Activated naive CD4-positive, alpha-beta T cell treated with anti-CD3 and anti-CD28 coated beads, Interleukin-2, amount 50 U/mL, for 72 hours (primary cell): ENCODE data around the gene H1-8. TPM values are rescaled to one million over a fixed set of nuclear protein-coding genes. Genes with fewer than 3 reads are reported as not detected.

Experiments used
- ATAC-seq, 2 donors: fragments of 150-1000 bp; cut with Tn5 transposase; 2 replicates each; pipeline ENCODE4 v1.10.0; 2021; ENCODE audit warnings: mild to moderate bottlenecking in 2 of 2, moderate library complexity in 2 of 2
- DNase-seq, 2 donors: peaks; one replicate each; pipeline ENCODE4 v3.0.0; 2021 to 2022; ENCODE audit warnings: low spot score in 2 of 2
- H3K27ac Mint-ChIP-seq, 2 donors: one replicate each; pipeline ENCODE4 v1.8.0; 2022; ENCODE audit warnings: mild to moderate bottlenecking in 2 of 2, mixed read lengths in 2 of 2
- H3K36me3 Mint-ChIP-seq, 2 donors: one replicate each; pipeline ENCODE4 v1.8.0; 2022; ENCODE audit warnings: mixed read lengths in 2 of 2
- H3K9me3 Mint-ChIP-seq, 2 donors: one replicate each; pipeline ENCODE4 v1.8.0; 2022; ENCODE audit warnings: mixed read lengths in 2 of 2
- total RNA-seq, 2 donors: library from RNA; stranded (reverse); gene quantifications; one replicate each; pipeline ENCODE4 v1.2.3, GENCODE V29; 2022

H1-8 gene
- total RNA-seq, 2 donors from 2014 or later: not detected

- Mint-ChIP-seq H3K27ac (no peak overlapping the region), H3K9me3 (no peaks in the 10 kb centered on the region), H3K36me3 (no peaks in the 10 kb centered on the region)
- DNase-seq (no peak), ATAC-seq (no peak)
Measured at GRCh38 chr3:129557548-129557894, 14.5 kb downstream of the H1-8 start.

- Mint-ChIP-seq H3K27ac (no peak overlapping the region), H3K9me3 (no peaks in the 10 kb centered on the region), H3K36me3 (no peaks in the 10 kb centered on the region)
- ATAC-seq: peak in 1 of 2 donors; percentile 31
- DNase-seq: no peak
Measured at GRCh38 chr3:129558081-129558771, 15.3 kb downstream of the H1-8 start.

GRCh38 chr3:129558772-129559564, 16.0 kb downstream of the H1-8 start:
- ATAC-seq: peak in 1 of 2 donors; percentile 2
- no peaks in the 10 kb centered on the region for H3K9me3 Mint-ChIP-seq
- no peak overlapping the region for H3K27ac Mint-ChIP-seq
- H3K36me3 Mint-ChIP-seq: no peaks in the 10 kb centered on the region
- DNase-seq: no peak

GRCh38 chr3:129559565-129560079, 16.6 kb downstream of the H1-8 start:
- no peak overlapping the region for H3K27ac Mint-ChIP-seq
- H3K36me3 Mint-ChIP-seq: no peaks in the 10 kb centered on the region
- H3K9me3 Mint-ChIP-seq: no peaks in the 10 kb centered on the region
- ATAC-seq (no peak), DNase-seq (no peak)

- DNase-seq: no peak
- Mint-ChIP-seq H3K36me3 (no peaks in the 10 kb centered on the region), H3K27ac (no peak overlapping the region), H3K9me3 (no peaks in the 10 kb centered on the region)
- no peak for ATAC-seq
Measured at GRCh38 chr3:129560269-129560787, 17.4 kb downstream of the H1-8 start.

- H3K27ac Mint-ChIP-seq: no peak overlapping the region
- no peak for DNase-seq
- no peak for ATAC-seq
- no peaks in the 10 kb centered on the region for H3K9me3 Mint-ChIP-seq
- H3K36me3 Mint-ChIP-seq: no peaks in the 10 kb centered on the region
Measured at GRCh38 chr3:129560911-129561594, 18.1 kb downstream of the H1-8 start.

GRCh38 chr3:129561619-129562248, 18.8 kb downstream of the H1-8 start:
- Mint-ChIP-seq H3K27ac (no peak overlapping the region), H3K9me3 (no peaks in the 10 kb centered on the region), H3K36me3 (no peaks in the 10 kb centered on the region)
- ATAC-seq: no peak
- no peak for DNase-seq

GRCh38 chr3:129562803-129563202, 19.8 kb downstream of the H1-8 start:
- H3K36me3 Mint-ChIP-seq: no peaks in the 10 kb centered on the region
- no peak overlapping the region for H3K27ac Mint-ChIP-seq
- ATAC-seq (no peak), DNase-seq (no peak)
- no peaks in the 10 kb centered on the region for H3K9me3 Mint-ChIP-seq

- Mint-ChIP-seq H3K36me3 (no peaks in the 10 kb centered on the region), H3K9me3 (no peaks in the 10 kb centered on the region), H3K27ac (no peak overlapping the region)
- DNase-seq (no peak), ATAC-seq (no peak)
Measured at GRCh38 chr3:129563332-129563731, 20.4 kb downstream of the H1-8 start.

- H3K9me3 Mint-ChIP-seq: no peaks in the 10 kb centered on the region
- ATAC-seq (no peak), DNase-seq (no peak)
- no peak overlapping the region for H3K27ac Mint-ChIP-seq
- no peaks in the 10 kb centered on the region for H3K36me3 Mint-ChIP-seq
Measured at GRCh38 chr3:129563850-129564535, 21.0 kb downstream of the H1-8 start.

GRCh38 chr3:129564981-129565644, 22.1 kb downstream of the H1-8 start:
- Mint-ChIP-seq H3K9me3 (no peaks in the 10 kb centered on the region), H3K36me3 (no peaks in the 10 kb centered on the region), H3K27ac (no peak overlapping the region)
- ATAC-seq: no peak
- DNase-seq: no peak

GRCh38 chr3:129565902-129566301, 22.9 kb downstream of the H1-8 start:
- ATAC-seq: no peak
- Mint-ChIP-seq H3K36me3 (no peaks in the 10 kb centered on the region), H3K9me3 (no peaks in the 10 kb centered on the region), H3K27ac (no peak overlapping the region)
- no peak for DNase-seq

- DNase-seq (no peak), ATAC-seq (no peak)
- Mint-ChIP-seq H3K36me3 (no peaks in the 10 kb centered on the region), H3K9me3 (no peaks in the 10 kb centered on the region), H3K27ac (no peak overlapping the region)
Measured at GRCh38 chr3:129567176-129567705, 24.3 kb downstream of the H1-8 start.

GRCh38 chr3:129567939-129568338, 25.0 kb downstream of the H1-8 start:
- no peaks in the 10 kb centered on the region for H3K36me3 Mint-ChIP-seq

GRCh38 chr3:129569856-129570255, 26.9 kb downstream of the H1-8 start:
- no peaks in the 10 kb centered on the region for H3K9me3 Mint-ChIP-seq
- ATAC-seq: no peak
- DNase-seq: no peak
- H3K36me3 Mint-ChIP-seq: no peaks in the 10 kb centered on the region
- H3K27ac Mint-ChIP-seq: no peak overlapping the region

More at GRCh38 chr3:129567939-129568338, 25.0 kb downstream of the H1-8 start:
- DNase-seq (no peak), ATAC-seq (no peak)
- no peaks in the 10 kb centered on the region for H3K9me3 Mint-ChIP-seq
- H3K27ac Mint-ChIP-seq: no peak overlapping the region
